Measurements from ENCODE around the gene WHRN. TPM values are rescaled to one million over a fixed set of nuclear protein-coding genes. Genes with fewer than 3 reads are reported as not detected.

Gene WHRN
- total RNA-seq, 4 donors from 2014 or later: 0.82 to 4.1 (median 2.3) TPM

- no peak for TF ChIP-seq CTCF (IDR thresholded peaks at IDR 0.05; ENCODE audit: low read depth)
These were observed 5.7 kb downstream of the WHRN start for GRCh38 chr9:114499528-114499927.

GRCh38 chr9:114497727-114498382 lies 7.4 kb downstream of the WHRN start:
- no peak for TF ChIP-seq CTCF (IDR thresholded peaks at IDR 0.05; ENCODE audit: low read depth)

- TF ChIP-seq CTCF (IDR thresholded peaks at IDR 0.05; ENCODE audit: low read depth): no peak
These were observed 8.0 kb downstream of the WHRN start for GRCh38 chr9:114497236-114497635.

GRCh38 chr9:114496011-114496410 lies 9.3 kb downstream of the WHRN start:
- TF ChIP-seq CTCF (IDR thresholded peaks at IDR 0.05; ENCODE audit: low read depth): no peak

GRCh38 chr9:114494776-114495569 lies 10.3 kb downstream of the WHRN start:
- no peak for TF ChIP-seq CTCF (IDR thresholded peaks at IDR 0.05; ENCODE audit: low read depth)

GRCh38 chr9:114493521-114494184 lies 11.6 kb downstream of the WHRN start:
- TF ChIP-seq CTCF (IDR thresholded peaks at IDR 0.05; ENCODE audit: low read depth): no peak

- TF ChIP-seq CTCF (IDR thresholded peaks at IDR 0.05; ENCODE audit: low read depth): no peak
These were observed 12.3 kb downstream of the WHRN start for GRCh38 chr9:114492991-114493390.
